Measurements from ENCODE around the gene KCND3. TPM values are rescaled to one million over a fixed set of nuclear protein-coding genes. Genes with fewer than 3 reads are reported as not detected.

KCND3 gene
- total and polyA plus RNA-seq, 2 donors from 2014 or later = 1.2 to 12.6 TPM

- intact Hi-C loops (cut with DNase I) = no loop called here
- no peak for TF ChIP-seq CTCF (IDR thresholded peaks at IDR 0.05; ENCODE audit: borderline replicate concordance, extremely low read depth, insufficient read depth)
- DNase-seq (no peak), FAIRE-seq (no peak)
- H3K9me3 ChIP-seq (ENCODE audit: control insufficient read depth in 2 of 3, insufficient read depth in 1 of 3, low read length in 3 of 3) = no peaks in the 10 kb centered on the region
- H3K27me3 ChIP-seq (ENCODE audit: control insufficient read depth, insufficient read depth, low read length) = no peaks in the 10 kb centered on the region
- H3K4me3 ChIP-seq (ENCODE audit: low read length in 3 of 3) = no peak overlapping the region
- H3K4me1 ChIP-seq (ENCODE audit: control insufficient read depth in 2 of 3, insufficient read depth in 2 of 3, low read depth in 1 of 3, low read length in 3 of 3) = no peaks in the 10 kb centered on the region
- H3K36me3 ChIP-seq (ENCODE audit: control insufficient read depth in 2 of 3, insufficient read depth in 3 of 3, low read length in 3 of 3) = no peaks in the 10 kb centered on the region
- no peak overlapping the region for H3K27ac ChIP-seq (ENCODE audit: low read depth in 2 of 2, low read length in 2 of 2)
- no peak overlapping the region for H3K9ac ChIP-seq (ENCODE audit: low read length in 3 of 3)
Measured at GRCh38 chr1:111884772-111885443, 104.6 kb downstream of the KCND3 start.

DNA sequence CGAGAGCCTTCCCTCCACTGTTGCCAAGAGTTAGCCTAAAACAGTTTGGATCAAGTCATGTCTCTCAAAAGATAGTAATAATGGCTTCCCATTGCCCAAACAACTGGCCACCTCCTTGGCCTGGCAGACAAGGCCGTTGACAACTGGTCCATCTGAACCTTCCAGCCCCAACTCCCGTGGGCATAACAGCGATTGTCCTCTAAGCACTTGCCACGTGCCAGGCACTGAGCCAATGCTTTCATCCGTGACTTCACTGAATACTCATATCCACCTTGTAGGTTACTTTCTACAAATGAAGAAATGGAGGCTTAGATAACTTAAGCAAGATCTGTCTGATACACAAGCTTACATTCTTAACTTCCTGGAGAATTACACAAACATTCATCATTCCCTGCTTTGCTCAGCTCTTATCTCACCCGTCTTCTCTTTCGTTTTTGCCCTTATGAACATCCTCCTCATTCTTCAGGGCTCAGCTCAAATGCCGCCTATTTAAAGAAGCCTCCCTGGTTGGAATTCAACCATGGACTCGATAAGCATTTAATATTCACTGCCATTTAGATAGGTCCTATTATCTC lies 106.4 kb downstream of the KCND3 start:
- DNase-seq (no peak), FAIRE-seq (no peak)
- TF ChIP-seq CTCF (IDR thresholded peaks at IDR 0.05; ENCODE audit: borderline replicate concordance, extremely low read depth, insufficient read depth) = no peak
- no peak overlapping the region for H3K27ac ChIP-seq (ENCODE audit: low read depth in 2 of 2, low read length in 2 of 2)
- H3K4me1 ChIP-seq (ENCODE audit: control insufficient read depth in 2 of 3, insufficient read depth in 2 of 3, low read depth in 1 of 3, low read length in 3 of 3) = no peaks in the 10 kb centered on the region
- no peak overlapping the region for H3K9ac ChIP-seq (ENCODE audit: low read length in 3 of 3)
- H3K9me3 ChIP-seq (ENCODE audit: control insufficient read depth in 2 of 3, insufficient read depth in 1 of 3, low read length in 3 of 3) = no peaks in the 10 kb centered on the region
- H3K4me3 ChIP-seq (ENCODE audit: low read length in 3 of 3) = no peak overlapping the region
- H3K36me3 ChIP-seq (ENCODE audit: control insufficient read depth in 2 of 3, insufficient read depth in 3 of 3, low read length in 3 of 3) = no peaks in the 10 kb centered on the region
- intact Hi-C loops (cut with DNase I) = no loop called here
- no peaks in the 10 kb centered on the region for H3K27me3 ChIP-seq (ENCODE audit: control insufficient read depth, insufficient read depth, low read length)

DNA sequence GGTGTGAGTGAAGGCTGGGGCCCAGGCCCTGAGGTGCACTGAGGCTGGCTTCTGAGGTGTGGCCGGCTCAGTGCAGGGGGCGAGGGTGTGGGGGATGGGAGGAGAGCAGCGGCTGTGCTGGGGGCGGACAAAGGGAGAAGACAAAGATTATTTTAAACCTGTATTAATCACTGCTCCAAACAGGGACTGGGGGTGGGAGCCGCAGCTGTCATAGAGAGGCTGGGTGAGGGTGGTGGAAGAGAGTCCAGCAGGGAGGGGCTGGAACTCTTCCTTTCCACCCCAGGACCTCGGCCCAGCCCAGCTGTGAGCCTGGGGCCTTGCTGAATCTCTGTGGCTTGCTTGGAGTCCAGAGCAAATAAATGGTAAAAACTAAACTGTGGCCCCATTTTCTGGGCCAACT lies 106.9 kb downstream of the KCND3 start:
- intact Hi-C loops (cut with DNase I) = no loop called here
- TF ChIP-seq CTCF (IDR thresholded peaks at IDR 0.05; ENCODE audit: borderline replicate concordance, extremely low read depth, insufficient read depth) = no peak
- Histone ChIP-seq H3K9ac (ENCODE audit: low read length in 3 of 3) (no peak overlapping the region), H3K27ac (ENCODE audit: low read depth in 2 of 2, low read length in 2 of 2) (no peak overlapping the region), H3K36me3 (ENCODE audit: control insufficient read depth in 2 of 3, insufficient read depth in 3 of 3, low read length in 3 of 3) (no peaks in the 10 kb centered on the region), H3K9me3 (ENCODE audit: control insufficient read depth in 2 of 3, insufficient read depth in 1 of 3, low read length in 3 of 3) (no peaks in the 10 kb centered on the region), H3K4me3 (ENCODE audit: low read length in 3 of 3) (no peak overlapping the region), H3K4me1 (ENCODE audit: control insufficient read depth in 2 of 3, insufficient read depth in 2 of 3, low read depth in 1 of 3, low read length in 3 of 3) (no peaks in the 10 kb centered on the region), H3K27me3 (ENCODE audit: control insufficient read depth, insufficient read depth, low read length) (no peaks in the 10 kb centered on the region)
- DNase-seq (no peak), FAIRE-seq (no peak)

All from kidney (tissue), 14 donors.